CD4-positive, alpha-beta T cell treated with Interleukin-17A for 1 hour (primary cell): Measurements from ENCODE around the gene CAMTA1.
"Not testable (repeated sequence)": the region's sequence is repeated elsewhere in the genome, so short reads cannot be mapped to it uniquely, and the experiment has no call there.

Source experiments
- DNase-seq: peaks from one replicate; pipeline ENCODE4 v3.0.0-alpha.2; 2020

Gene CAMTA1

GRCh38 chr1:6909857-6910256 lies 124.6 kb downstream of the CAMTA1 start:
- DNase-seq = no peak

- no peak for DNase-seq
Observed at GRCh38 chr1:6911021-6911941, 126.0 kb downstream of the CAMTA1 start.

GRCh38 chr1:6911974-6912373 lies 126.7 kb downstream of the CAMTA1 start:
- DNase-seq = no peak

GRCh38 chr1:6912518-6912917 lies 127.3 kb downstream of the CAMTA1 start:
- DNase-seq = no peak

- no peak for DNase-seq
Observed at GRCh38 chr1:6913086-6913485, 127.8 kb downstream of the CAMTA1 start.

GRCh38 chr1:6914706-6915105 lies 129.5 kb downstream of the CAMTA1 start:
- DNase-seq = no peak

- DNase-seq = no peak
Observed at GRCh38 chr1:6915999-6916565, 130.8 kb downstream of the CAMTA1 start.

GRCh38 chr1:6917067-6917466 lies 131.8 kb downstream of the CAMTA1 start:
- DNase-seq = no peak

GRCh38 chr1:6918186-6918924 lies 133.1 kb downstream of the CAMTA1 start:
- DNase-seq = no peak

- no peak for DNase-seq
Observed at GRCh38 chr1:6918925-6919511, 133.8 kb downstream of the CAMTA1 start.

GRCh38 chr1:6921506-6921905 lies 136.3 kb downstream of the CAMTA1 start:
- not testable (repeated sequence) for DNase-seq

- no peak for DNase-seq
Observed at GRCh38 chr1:6922096-6922931, 137.1 kb downstream of the CAMTA1 start.

GRCh38 chr1:6923012-6923411 lies 137.8 kb downstream of the CAMTA1 start:
- no peak for DNase-seq

GRCh38 chr1:6923416-6923815 lies 138.2 kb downstream of the CAMTA1 start:
- DNase-seq = no peak

GRCh38 chr1:6923955-6924881 lies 139.0 kb downstream of the CAMTA1 start:
- DNase-seq = no peak

- DNase-seq = no peak
Observed at GRCh38 chr1:6924891-6925290, 139.6 kb downstream of the CAMTA1 start.

- no peak for DNase-seq
Observed at GRCh38 chr1:6927626-6928025, 142.4 kb downstream of the CAMTA1 start.

- DNase-seq = no peak
Observed at GRCh38 chr1:6928106-6928885, 143.0 kb downstream of the CAMTA1 start.

GRCh38 chr1:6930732-6931300 lies 145.6 kb downstream of the CAMTA1 start:
- no peak for DNase-seq

GRCh38 chr1:6935361-6935883 lies 150.2 kb downstream of the CAMTA1 start:
- DNase-seq = no peak
